HG03571 (cell line): ENCODE results near the gene KCTD1.

ENCODE experiments used
- ATAC-seq: cut with Tn5 transposase; IDR thresholded peaks from one replicate; pipeline ENCODE4 v1.9.1; 2021; ENCODE audit not compliant: unreplicated experiment

The KCTD1 gene

DNA sequence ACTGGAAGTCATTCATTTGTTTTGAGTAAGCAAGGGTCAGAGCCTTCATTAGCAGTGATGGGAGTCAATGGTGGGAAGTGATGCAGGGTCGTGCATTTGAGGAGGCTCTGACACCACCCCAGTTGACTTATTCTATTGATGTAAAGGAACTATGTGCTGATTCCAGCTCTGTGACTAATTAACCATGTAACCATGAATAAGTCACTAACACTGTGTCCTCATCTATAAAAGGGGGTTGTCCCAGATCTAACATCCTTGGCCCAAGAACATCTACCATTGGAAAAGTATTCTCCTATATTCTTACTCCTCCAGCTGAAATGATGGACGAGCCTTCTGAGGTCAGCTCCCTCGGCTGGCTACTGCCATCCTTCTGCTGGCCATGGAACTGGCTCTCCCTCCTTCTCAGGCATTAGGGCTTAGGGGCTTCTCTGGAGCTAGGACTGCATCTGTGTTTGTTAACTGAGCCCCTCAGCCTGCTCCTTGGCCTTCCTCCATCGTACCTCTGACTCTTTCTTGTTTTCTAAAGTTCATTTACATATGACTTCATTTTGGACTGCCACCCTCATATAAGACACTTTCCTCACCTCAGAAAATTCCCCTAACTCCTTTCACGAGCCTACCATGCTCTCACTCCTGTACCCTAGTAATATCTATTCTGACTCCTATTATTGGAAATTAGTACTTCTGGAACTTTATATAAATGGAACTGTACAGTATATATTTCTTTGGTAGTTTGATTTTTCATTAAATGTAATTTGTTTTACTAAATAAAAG, 115.5 kb downstream of the KCTD1 start:
- ATAC-seq = no peak

DNA sequence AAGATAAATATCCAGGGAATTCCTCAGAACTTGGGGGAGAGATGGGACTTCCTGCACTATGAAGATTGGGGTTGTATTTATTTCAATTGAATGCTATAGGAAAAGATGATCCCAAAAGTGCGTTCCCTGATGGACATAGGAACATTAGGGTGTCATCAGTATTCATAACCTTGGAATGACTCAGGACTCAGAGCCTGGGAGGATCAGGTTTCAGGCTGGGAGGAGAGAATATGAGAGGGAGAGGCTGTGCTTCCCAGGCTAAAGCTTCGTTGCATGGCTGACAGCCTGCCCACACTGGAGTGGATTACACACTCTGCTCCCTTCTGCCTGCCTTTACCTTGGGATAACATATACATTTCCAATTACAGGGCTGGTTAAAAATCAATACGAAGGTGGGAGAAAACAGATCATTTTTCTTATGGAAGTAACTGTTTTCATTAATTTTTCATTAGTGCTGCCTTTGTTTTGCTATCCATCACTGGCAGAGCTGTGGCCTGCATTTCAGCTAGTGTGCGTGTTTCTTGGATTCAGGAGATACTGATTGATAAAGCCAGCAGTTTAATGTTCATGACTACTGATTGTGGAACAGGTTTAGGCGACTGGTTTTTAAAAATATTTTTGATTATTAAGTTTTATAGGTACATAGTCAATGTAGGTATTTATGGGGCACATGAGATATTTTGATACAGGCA, 118.7 kb downstream of the KCTD1 start:
- no peak for ATAC-seq

GRCh38 chr18:26425148-26425531, 123.2 kb downstream of the KCTD1 start:
- ATAC-seq = no peak

DNA sequence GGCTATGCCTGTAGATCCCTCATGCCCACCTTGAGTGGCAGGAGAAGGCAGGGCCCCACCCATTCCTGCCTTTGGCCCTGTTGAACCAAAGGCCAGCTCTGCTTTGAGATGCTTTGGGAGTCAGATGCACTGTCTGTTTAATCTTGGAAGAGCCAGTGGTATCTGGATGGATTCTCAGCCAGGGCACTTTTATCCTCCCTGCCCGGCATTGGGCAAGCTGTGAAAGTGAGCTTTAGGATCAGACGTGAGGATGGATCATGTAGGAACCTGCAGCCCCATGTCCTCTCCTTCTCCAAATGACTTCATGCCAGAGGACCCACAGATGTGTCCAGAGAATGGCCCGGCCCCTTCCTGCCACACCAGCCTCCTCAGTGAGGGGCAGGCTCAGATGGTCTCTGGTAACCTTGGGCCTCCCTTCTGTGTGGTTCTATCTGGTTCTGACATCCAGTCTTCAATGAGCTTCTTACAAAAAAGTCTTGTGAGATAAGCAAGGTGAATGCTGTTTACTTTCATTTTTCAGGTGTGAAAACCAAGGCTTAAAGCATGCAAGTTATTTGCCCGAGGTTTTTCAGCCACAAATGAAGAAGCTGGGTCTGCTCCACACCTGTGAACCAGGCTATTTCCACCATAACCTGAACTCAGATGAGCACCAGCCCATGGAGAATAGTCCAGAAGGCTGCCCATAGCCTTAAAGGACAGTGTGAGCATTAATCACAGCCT, 123.8 kb downstream of the KCTD1 start:
- ATAC-seq = no peak

GRCh38 chr18:26422472-26423162, 125.7 kb downstream of the KCTD1 start:
- ATAC-seq = no peak

- ATAC-seq = no peak
Observed at GRCh38 chr18:26421931-26422330, 126.4 kb downstream of the KCTD1 start.

- no peak for ATAC-seq
Observed at GRCh38 chr18:26421503-26421902, 126.8 kb downstream of the KCTD1 start.

DNA sequence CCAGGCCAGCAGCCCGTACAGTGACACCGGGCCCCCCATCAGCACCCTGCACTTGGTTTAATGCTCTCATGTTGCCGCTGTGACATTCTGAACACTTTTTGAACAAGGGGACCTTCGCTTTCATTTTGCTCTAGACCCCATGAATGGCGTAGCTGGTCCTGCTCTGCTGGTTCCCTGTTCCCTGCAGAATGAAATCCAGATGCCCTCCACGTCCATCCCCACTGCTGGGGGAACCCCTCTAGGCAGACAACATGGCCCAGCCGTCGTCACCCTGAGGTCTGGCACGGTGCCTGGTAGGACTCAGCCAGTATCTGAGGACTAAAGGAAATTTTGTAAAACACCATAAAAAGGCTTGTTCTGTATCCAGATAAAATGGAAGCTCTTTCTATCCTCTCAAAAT, 128.6 kb downstream of the KCTD1 start:
- ATAC-seq = no peak

- no peak for ATAC-seq
Observed at GRCh38 chr18:26418225-26418624, 130.1 kb downstream of the KCTD1 start.

- no peak for ATAC-seq
Observed at GRCh38 chr18:26417190-26417589, 131.2 kb downstream of the KCTD1 start.

DNA sequence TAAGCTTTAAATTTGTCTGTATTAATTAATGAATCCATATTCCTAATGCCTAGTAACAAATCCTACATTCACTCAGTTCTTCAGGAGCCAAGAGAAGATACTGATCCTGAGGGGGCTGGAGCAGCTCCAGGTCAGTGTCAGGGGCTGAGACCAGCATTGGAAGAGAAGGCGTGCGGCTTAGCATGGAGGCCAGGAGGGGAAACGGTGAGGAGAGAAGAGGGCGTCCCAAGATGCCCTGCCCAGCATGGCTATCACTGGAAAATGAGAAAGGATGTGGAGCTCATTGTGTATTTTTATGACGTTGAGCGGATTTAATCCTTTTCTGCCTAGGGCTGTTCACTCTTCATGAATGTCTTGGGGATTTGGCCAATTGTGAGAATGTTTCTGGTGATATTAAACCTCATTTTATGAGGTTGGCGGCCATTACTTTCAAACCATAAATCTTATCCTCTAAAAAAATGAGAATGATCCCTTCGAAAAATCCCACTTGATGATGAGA, 131.7 kb downstream of the KCTD1 start:
- no peak for ATAC-seq

DNA sequence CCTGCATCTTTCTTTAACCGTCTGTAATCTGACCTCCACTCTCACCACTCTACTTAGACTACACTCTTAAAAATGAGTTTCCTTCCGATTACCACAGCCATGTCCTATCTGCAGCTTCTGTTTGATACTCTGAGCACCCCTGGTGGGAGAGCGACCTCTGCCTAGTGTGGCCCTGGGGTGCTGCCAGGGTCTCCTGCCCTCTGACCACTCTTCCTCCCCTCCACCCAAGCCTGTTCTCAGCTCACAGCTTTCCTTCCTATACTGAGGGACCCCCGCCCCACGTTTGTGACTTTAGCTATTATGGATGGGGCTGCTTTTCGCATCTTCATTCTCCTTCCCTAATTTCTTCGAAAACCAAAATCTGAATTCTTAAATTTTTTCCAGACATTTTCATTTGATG, 132.7 kb downstream of the KCTD1 start:
- ATAC-seq = no peak

GRCh38 chr18:26414901-26415440, 133.4 kb downstream of the KCTD1 start:
- no peak for ATAC-seq

- no peak for ATAC-seq
Observed at GRCh38 chr18:26409091-26409490, 139.3 kb downstream of the KCTD1 start.

DNA sequence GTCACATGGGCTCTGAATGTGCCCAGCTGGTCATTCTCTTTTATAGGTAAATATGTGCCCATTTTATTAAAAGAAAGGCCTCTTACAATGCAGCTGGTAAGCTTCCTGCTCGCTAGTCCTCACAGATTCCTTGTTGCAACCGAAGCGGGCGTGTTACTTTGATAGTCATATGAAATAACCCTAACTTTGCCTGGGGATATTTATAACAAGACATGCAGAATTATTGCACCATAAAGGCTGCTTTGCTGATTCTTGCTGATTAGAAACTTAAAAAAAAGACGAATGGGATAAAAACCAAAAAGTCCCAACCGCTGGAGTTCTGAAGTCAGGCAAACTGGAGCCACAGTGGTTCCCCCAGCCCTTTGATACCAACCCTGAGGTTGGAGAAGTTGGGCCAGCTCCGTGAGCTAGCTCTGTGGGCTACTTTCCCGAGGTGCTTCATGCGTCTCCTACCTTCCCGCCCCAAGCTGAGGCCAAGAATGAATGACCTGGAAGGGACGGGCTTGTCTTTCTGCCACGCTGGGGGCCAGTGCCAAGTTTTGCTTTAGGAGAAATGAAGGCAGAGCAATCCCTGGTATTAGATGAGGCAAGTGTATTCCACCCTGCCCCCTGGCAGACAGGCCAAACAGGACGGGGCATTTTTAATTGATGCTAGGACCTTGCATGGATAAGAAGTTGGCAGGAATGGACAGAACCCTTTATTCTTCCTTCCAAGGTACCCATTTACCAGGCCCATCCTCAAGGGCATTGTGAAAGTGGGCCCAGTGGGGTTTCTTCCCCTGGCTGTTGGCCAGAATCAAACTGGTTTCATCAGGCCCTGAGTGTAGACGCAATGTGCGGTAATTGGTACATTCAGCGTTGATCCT, 140.4 kb downstream of the KCTD1 start:
- ATAC-seq = no peak

- no peak for ATAC-seq
Observed at GRCh38 chr18:26406854-26407517, 141.4 kb downstream of the KCTD1 start.

DNA sequence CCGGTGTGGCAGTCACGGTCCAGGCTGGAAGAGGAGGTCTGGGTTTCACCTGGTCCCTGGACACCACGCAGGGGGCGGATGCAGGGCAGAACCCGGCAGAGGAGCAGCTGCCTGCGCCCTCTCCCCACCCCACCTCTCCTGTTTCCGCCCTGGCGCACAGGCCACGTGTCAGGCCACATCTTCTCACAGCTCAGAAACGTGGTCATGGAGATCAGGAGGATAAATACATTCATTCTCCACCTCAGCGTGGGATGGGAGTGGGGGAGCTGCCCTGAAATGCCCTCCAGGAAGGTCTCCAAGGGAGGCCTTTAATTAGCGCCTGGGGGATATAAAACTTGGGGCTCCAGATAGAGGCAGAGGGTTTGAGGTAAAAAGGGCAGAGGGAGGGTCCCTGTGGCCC, 142.0 kb downstream of the KCTD1 start:
- ATAC-seq = no peak

- ATAC-seq = peak; percentile 73
Observed at GRCh38 chr18:26405190-26405801, 143.1 kb downstream of the KCTD1 start.
